GM19025 (cell line): ENCODE results near the gene NDUFB7.

Source experiments
- ATAC-seq: cut with Tn5 transposase; IDR thresholded peaks from one replicate; pipeline ENCODE4 v1.9.1; 2021; ENCODE audit warnings: mild to moderate bottlenecking, low read depth, moderate library complexity; ENCODE audit not compliant: unreplicated experiment

Gene NDUFB7

DNA sequence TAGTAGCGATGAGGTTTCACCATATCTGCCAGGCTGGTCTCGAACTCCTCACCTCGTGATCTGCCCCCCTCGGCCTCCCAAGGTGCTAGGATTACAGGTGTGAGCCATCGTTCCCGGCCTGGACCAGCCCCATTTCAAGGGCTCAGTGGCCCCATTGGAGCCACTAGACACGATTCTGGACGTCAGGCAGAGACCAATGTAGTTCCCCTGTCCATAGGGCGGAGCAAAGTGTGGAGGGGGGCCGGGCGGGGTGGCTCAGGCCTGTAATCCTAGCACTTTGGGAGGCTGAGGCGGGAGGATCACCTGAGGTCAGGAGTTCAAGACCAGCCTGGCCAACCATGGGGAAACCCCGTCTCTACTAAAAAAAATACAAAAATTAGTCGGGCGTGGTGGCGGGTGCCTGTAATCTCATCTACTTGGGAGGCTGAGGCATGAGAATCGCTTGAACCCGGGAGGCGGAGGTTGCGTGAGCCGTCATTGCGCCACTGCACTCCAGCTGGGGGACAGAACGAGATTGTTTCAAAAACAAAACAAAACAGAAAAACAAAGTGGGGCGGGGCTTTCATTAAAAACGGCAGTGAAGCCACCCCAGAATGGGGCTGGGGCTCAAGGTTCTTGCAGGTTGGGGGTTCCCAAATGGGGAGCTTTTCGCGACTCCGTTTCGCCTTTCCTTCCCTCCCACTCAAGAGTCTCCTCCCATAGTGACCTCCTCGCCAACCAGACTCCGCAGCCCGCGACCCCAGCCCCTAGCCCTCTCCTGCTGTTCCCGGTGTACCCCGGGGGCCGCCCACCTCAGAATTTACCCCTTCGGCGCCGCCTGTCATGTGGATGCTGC is 43.2 kb downstream of the NDUFB7 start:
- ATAC-seq = no peak

GRCh38 chr19:14526423-14526822 is 45.4 kb downstream of the NDUFB7 start:
- ATAC-seq = no peak

GRCh38 chr19:14525729-14526128 is 46.1 kb downstream of the NDUFB7 start:
- ATAC-seq = no peak

- no peak for ATAC-seq
These were observed 51.3 kb downstream of the NDUFB7 start for GRCh38 chr19:14520543-14520942.

GRCh38 chr19:14519860-14520407 is 51.9 kb downstream of the NDUFB7 start:
- no peak for ATAC-seq

DNA sequence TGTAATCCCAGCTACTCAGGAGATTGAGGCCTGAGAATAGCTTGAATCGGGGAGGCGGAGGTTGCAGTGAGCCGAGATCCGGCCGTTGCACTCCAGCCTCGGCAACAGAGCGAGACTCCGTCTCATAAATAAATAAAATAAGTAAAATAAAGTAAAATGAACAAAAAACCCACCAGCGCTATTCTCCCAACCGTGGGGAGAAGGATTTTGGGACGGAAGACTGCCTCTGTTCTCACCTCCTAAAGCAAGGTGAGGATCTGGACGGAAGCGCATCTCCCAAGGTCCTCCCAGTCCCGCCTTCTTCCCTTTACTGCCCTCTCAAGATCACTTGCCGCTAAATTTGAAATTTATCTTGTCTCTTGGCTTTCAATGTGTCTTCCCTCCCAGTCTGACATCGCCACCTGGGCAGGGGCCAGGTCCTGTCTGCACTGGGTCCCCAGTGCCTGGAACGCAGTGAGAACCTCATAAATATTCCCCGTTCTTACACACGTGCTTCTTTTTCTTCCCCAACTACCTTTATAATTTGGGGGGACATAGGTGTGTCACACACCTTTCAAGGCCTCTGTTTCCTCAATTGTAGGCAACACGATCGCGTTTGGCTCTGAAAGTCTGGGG is 52.5 kb downstream of the NDUFB7 start:
- ATAC-seq = no peak

DNA sequence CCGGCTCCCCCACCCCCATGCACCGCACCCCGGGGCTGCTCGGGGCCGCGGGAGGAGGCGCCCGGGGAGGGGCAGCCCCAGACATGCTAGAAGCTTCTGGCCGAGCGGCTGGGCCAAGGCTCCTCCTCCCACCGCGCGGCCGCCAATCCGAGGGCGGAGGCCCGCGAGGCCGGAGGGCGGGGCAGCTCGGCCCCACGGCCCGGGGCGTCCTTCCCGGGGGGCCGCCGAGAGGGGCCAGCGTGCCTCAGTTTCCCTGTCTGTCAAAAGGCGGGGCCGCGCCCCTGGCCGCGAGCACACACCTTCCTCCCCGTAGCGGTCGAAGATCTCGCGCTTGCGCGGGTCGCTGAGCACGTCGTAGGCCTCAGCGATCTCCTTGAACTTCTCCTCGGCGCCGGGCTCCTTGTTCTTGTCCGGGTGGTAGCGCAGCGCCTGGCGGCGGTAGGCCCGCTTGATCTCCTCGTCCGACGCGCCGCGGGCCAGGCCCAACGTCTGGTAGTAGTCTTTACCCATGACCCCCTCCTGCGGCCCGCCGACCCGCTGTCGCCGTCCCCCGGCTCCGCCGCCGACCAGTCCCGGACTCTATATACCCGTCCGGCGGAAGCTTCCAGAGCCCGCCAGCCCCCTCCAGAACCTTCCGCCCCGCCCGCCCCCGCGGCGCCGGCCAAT is 53.9 kb downstream of the NDUFB7 start, which contains the start of gene DNAJB1:
DNAJB1 (minus strand) TSS at position 558 of the 666 bp plus-strand sequence; CDS start at position 510, 48 bp downstream.
- peak; percentile 55 for ATAC-seq

- ATAC-seq = no peak
These were observed 54.4 kb downstream of the NDUFB7 start for GRCh38 chr19:14517446-14517839.

DNA sequence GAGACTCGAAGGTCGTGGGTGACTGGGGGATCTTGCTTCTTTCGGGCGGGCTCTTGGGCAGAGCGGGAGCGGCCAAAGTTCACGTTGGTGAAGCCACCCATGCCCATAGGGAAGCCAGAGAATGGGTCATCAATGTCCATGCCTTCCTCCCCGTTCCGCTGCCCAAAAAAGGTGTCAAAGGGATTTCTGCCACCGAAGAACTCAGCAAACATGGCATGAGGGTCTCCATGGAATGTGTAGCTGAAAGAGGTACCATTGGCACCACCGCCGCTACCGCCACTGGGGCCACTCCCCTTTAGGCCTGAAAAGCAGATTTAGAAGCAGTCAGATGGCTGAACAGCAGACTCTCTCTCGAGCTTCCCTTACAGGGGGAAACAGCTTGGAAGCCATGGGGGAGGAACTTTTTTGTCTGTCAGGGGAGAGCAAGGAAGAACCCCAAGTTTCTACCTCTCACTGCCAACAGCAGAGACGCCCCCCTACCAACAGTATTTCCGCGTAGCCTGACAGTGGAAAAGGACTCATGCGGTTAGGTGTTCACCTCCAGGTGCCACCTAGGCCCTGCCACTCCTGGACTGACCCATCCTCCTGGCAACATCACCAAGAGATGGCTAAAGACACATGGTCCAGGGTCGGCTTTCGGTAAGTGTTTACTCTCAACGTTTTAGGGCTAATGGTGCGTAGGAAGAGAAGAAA is 55.0 kb downstream of the NDUFB7 start:
- ATAC-seq = no peak
